GM19238 (cell line): ENCODE measurements around the gene CEP78.
"Not testable (repeated sequence)": the region's sequence is repeated elsewhere in the genome, so short reads cannot be mapped to it uniquely, and the experiment has no call there.

Experiments
- DNase-seq: peaks from one replicate; pipeline ENCODE4 v3.0.0; 2011; ENCODE audit warnings: low spot score; ENCODE audit not compliant: insufficient read length

The CEP78 gene

GRCh38 chr9:78235256-78235761 is 566 bp upstream of the CEP78 start:
- no peak for DNase-seq

GRCh38 chr9:78236551-78236910 is 656 bp downstream of the CEP78 start:
- DNase-seq = peak; percentile 4

DNA sequence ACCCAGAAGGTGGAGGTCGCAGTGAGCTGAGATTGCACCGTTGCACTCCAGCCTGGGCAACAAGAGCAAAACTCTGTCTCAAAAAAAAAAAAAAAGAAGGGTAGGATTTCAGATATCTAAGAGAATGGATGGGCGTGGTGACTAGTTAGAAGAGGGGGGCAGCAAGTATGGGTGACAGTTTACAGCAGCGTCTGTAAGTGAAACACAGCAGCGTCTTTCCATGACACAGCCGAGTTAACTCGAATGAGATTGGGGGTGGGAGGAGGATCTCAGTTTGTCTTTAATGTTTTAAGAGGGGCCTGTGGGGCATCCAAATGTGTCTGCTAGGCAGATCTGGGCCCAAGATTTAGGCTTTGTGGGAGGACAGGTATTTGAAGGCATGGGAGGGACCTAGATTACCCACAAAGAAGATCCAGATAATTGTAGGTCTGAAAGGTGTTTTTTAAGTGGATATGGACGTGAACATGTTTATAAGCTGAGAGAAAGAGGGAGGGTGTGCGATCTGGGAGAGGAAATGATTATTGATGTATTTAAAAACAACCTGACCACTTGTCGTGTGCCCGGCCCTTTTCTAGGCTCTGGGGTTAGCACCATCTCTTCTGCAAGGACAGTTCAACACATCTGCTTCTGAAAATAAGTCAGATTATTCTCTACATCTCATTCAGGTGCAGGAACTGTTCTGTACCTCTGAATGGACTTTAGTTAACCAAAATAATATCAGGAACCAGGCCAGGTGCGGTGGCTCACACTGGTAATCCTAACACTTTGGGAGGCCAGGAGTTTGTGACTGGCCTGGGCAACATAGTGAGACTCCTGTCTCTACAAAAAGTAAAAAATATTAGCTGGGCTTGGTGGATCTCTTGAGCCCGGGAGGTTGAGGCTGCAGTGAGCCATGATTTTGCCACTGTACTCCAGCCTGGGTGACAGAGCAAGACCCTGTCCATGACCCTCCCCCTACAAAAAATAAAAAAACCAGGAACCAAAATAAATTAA is 2.5 kb downstream of the CEP78 start:
- no peak for DNase-seq

DNA sequence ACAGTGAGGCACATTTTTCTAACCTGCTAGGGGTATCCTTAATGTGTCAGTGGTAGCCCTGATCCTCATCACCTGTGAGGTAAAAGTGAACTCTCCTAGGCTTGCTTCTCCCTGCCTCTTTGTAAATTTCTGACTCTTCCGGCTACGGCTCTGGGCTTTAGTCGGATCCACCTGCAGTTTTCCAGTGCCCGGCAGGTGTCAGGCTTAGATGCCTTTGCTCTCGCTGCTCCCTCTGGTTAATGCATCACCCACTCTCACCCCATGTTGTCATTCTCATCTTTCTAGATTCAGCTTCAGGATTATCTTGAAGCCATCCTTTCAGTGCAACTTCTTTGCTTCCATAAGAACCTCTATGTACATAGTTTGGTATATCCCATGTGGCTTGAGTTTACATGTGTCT is 3.6 kb downstream of the CEP78 start:
- no peak for DNase-seq

- DNase-seq = no peak
Measured at GRCh38 chr9:78242041-78242440, 6.2 kb downstream of the CEP78 start.

- DNase-seq = no peak
Measured at GRCh38 chr9:78243130-78243529, 7.3 kb downstream of the CEP78 start.

- no peak for DNase-seq
Measured at GRCh38 chr9:78245401-78245800, 9.5 kb downstream of the CEP78 start.

- no peak for DNase-seq
Measured at GRCh38 chr9:78248635-78249034, 12.8 kb downstream of the CEP78 start.

- no peak for DNase-seq
Measured at GRCh38 chr9:78249542-78249941, 13.7 kb downstream of the CEP78 start.

DNA sequence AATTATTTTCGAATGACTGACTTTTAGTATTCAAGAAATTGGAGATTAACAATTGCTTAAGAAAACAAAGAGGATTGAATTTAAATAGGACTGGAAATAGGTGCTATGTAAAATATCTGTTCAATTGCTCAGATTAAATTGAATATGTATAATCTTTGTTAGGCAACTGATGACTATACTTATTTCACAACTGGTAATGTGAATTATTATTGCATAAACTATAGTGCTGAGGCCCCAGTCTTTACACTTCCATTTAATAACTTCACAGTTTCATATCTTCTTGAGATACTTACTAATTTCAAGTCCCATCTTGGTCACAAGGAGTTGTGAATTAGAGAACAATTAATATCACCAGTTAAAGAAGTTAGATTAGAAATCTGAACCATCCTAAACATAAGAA is 16.7 kb downstream of the CEP78 start:
- DNase-seq = no peak

GRCh38 chr9:78253285-78253684 is 17.4 kb downstream of the CEP78 start:
- DNase-seq = no peak

GRCh38 chr9:78261403-78262001 is 25.6 kb downstream of the CEP78 start:
- peak; percentile 2 for DNase-seq

DNA sequence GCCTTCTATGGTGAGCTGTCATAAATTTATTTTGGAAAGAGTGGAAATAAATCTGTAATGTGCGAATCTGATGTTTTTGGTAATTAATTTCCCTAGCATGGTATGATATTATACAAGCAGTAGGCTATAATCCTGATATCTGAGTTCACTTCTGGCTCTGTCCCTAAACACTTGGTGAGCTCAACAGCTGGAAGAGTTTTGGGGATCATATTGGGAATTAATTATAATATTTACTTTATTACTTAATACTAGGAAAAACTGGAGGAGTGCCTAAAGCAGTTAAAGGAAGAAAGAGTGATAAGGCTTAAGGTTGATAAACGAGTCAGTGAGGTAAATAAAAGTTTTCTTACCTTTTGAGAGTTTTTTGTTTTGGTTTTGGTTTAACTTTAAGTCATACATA is 26.8 kb downstream of the CEP78 start:
- no peak for DNase-seq

DNA sequence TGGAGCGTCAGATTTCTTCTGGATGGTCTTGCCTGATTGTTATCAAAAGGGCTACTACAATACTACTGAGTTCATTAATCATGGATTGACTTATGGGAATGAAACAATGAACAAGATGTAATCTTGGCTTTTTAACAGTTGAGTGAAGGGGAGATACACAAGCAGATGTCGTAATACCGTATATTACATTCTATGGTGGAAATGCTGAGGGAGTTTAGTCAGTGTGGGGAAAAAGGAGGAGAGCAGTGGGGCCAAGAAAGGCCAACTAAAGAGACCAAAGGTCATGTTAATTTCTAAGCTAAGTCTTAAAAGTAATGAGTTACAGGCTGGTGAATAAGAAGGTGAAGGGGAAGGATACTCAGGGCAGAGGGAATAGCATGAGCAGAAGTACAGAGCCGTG is 32.0 kb downstream of the CEP78 start:
- DNase-seq = no peak

- DNase-seq = no peak
Measured at GRCh38 chr9:78269784-78270183, 33.9 kb downstream of the CEP78 start.

DNA sequence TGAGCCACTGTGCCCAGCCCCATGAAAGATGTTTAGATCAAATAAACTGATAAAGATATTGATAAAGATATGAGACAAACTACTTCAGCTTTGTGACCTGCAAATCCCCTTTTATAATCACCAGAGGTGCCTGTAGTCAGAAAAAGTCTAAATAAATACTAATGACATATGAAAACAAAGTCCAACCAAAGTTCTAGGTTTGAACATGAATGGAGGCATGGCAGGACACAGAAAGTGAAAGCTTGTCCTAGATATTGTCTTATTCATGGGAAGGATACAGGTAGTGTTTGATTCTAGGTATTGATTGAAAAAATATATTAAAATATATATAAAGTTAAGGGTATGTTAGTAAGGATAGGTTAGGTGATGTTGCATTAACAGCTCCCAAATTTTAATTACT is 36.4 kb downstream of the CEP78 start:
- no peak for DNase-seq

DNA sequence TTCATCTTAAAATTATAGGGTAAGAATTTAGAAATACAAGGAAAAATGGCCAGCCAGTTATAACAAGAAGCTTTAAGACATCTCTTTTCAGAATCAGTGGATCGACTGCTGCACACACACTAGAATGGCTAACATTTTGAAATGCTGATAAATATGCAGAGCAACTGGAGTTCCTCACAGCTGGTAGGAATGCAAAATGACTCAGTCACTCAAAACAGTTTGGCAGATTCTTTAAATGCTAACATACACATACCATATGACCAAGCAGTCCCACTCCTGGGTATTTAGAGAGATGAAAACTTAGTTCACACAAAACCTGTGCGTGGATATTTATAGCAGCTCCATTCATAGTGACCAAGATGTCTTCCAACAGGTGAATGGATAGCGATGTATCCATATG is 37.9 kb downstream of the CEP78 start:
- no peak for DNase-seq

- DNase-seq = no peak
Measured at GRCh38 chr9:78278177-78278777, 42.4 kb downstream of the CEP78 start.

GRCh38 chr9:78278801-78279200 is 42.9 kb downstream of the CEP78 start:
- DNase-seq = no peak

DNA sequence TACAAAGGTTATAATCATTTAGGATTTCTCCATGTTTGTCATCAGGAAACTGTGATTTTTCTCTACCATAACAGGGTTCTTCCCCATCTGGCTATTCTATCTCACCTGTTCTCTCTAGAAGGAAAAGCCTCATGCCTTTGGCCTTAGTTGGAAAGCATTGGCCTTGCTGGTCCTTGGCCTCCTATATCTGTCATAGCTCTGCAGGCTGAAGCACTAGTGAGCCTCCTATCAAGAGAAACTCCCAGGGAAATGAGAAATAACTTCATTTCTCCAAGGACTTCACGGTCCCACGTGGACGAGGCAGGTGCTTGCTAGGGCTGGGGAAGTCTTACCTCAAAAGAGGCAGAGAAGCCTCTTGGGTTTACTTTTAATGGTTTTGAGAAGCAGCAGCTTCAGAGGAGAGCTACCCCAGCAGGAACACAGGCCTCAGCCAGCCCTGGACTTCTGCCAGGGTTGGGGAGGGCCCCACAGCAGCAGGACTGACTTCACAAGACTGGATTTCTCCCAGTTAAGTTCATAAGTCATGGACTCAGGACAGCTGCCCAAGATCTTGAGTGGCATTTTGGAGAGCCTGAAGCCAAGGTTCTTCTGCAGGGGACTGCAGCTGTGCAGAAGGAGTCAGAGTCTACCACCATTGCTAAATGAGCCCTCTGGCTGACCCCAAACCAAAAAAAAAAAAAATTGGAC is 45.2 kb downstream of the CEP78 start:
- no peak for DNase-seq

- not testable (repeated sequence) for DNase-seq
Measured at GRCh38 chr9:78284181-78284580, 48.3 kb downstream of the CEP78 start.

GRCh38 chr9:78286125-78286524 is 50.2 kb downstream of the CEP78 start:
- DNase-seq = no peak
